ENCODE results near the gene LTBP2.

The LTBP2 gene

DNA sequence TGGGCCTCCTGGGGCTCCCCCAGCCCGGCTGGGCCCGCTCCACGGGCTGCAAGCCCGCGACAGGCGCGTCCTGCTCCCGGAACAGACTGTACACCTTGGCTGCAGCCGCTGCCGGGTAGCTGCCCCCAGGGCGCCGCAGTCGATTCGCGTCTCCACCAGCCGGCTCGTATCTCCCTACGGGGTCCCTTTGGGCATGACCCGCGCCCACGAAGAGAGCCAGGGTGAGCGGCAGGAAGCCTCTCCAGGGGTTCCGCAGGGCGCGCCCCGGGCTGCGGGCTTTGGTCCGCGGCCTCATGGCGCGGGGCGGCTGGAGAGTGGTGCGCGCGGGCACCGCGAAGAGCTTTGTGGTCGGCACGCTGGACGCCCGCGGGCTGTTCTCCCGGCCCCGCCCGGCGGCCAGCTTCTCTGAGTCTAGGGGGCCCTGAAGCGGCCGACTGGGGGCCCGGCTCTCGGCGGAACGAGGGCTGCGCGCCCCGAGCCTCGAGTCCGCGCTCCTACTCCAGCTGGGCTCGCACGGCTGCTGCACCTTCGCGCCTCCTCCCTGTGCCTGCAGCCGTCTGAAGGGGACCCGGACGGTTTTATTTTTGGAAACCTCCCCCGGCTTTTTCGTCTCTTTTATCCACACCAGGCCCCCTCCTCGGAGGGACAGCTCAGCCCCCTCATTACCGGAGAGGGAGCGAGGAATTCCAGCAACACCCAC is at the start of gene LTBP2:
LTBP2 (minus strand) TSS at position 588 of the 700 bp plus-strand sequence; CDS start at position 295, 293 bp downstream.
- no peak for DNase-seq (ENCODE audit: extremely low read depth in 1 of 2, low read depth in 1 of 2)

DNA sequence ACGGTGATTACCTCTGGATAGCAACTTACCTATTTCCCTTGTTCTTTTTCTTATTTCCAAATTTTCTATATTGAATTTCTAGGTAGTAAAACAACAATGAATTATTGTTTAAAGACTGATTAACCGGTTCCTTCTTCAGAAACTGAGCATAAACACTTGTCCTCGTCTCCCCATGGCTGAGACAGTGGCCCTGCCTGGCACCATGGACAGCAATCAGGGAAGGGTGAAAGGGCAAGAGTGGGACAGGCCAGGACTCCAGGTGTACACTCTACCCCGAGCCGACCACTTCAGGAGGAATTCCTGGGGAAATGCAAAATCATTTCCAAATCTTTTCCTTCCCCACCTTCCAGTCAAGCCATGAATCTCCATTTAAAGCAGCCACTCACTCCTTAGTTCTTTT is 48.8 kb upstream of the LTBP2 start:
- no peak for DNase-seq (ENCODE audit: extremely low read depth in 1 of 2, low read depth in 1 of 2)

DNA sequence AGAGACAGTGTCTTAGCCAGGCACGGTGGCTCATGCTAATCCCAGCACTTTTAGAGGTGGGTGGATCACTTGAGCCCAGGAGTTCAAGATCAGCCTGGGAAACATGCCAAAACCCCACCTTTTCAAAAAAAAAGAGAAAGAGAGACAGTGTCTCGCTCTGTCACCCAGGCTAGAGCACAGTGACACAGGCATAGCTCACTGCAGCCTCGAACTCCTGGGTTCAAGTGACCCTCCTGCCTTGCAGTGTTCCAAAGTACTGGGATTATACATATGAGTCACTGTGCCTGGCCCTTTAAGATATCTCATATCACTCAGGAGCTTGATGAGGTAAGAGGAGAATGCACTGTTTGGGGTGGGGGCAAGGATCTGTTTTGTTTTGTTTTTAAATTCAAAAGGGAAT is 48.1 kb upstream of the LTBP2 start:
- no peak for DNase-seq (ENCODE audit: extremely low read depth in 1 of 2, low read depth in 1 of 2)

DNA sequence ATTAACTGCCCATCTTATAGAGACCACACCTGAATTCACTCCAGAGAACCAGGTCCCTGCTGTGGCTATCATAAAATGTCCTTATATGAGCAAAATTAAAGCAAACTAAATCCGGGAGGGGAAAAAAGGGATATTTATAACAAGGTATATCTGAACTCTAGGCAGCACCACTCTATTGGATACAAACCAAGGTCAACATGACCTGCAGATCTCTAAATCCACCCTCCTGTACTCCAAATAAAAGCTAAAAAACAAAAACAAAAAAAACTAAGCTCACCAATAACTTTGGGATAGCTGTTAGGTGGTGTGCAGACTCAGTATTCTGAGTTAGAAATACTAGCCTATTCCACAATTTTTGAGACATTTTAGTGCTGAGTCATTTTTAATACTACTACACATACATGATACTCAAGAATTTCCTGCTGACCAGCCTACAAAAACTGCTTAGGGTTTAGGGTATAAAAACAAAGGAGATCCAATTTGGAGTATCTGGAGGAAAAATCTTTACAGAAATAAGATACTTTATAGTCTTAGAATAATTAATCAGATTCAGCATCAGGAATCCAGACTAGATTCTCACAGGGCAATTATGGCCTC is 46.6 kb upstream of the LTBP2 start:
- DNase-seq (ENCODE audit: extremely low read depth in 1 of 2, low read depth in 1 of 2), result no peak

DNA sequence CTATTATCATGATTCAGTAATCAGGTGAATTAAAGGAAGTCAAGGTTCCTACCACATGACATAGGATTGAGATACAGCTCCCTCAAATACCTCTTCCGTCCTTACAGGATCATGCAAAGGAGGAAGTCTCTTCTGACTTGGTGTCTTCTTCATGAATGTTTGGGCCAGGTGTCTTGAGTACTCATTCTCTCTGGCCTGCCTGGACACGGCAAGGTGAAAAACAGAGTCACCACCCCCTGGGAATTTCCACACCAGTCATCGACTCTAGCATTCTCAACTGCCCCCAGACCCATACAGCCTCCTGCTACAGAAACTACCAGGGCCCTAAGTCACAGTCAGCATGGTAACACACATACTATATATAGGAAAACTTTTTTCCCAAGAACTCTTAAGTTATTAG is 44.9 kb upstream of the LTBP2 start:
- no peak for DNase-seq (ENCODE audit: extremely low read depth in 1 of 2, low read depth in 1 of 2)

DNA sequence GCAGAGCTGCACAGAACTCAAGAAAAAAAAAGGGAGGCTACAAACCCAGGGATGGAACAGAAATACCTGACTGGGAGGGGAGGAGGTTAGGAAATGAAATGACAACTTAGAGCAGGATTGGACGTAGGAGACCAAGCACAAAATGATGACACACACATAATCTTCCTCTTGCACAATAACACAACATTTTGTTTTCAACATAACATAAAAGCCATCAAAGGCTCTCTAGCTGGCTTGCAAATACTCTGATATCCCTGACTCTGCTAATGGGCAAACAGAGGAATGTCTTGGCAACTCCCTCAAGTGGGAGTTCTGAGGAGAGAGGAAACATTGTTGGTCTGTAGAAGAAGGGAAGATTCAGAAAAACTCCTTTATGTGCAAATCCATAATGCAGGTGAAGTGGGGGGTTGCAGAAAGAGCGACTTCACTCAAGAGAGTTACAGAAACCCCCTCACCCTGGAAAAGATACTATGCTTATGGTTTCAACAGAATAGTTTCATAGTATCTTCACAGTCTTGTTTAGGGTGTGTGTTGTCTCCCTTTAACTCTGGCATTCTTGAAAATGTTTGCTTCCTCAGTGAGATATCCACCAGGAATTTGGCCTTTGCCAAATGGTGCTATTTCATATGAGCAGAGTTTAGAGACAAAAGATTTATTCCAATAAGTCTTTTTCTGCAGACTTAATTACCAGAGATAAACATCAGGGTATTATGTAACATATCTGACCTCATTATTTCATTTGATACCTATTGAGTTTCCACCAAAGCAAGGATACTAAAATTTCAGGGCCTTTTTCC is 43.8 kb upstream of the LTBP2 start:
- no peak for DNase-seq (ENCODE audit: extremely low read depth in 1 of 2, low read depth in 1 of 2)

DNA sequence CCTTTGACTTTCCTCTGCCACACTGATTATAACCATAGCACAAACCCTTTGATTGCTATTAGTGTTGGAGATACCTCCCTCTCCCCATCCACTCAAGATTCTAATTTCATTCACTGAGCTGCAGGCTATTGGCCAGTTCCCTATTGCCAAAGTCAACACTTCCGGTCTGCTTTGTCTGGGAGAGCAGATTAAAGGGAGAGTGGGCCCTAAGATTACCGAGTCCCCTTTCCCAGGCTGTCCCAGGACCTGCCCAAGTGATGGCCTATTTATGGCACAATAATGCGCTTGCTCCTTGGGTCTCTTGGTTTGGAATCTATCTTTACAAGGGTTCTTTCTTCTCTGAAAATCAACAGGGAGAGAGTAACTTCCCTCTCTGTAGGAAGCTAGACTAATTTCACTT is 42.9 kb upstream of the LTBP2 start:
- no peak for DNase-seq (ENCODE audit: extremely low read depth in 1 of 2, low read depth in 1 of 2)

DNA sequence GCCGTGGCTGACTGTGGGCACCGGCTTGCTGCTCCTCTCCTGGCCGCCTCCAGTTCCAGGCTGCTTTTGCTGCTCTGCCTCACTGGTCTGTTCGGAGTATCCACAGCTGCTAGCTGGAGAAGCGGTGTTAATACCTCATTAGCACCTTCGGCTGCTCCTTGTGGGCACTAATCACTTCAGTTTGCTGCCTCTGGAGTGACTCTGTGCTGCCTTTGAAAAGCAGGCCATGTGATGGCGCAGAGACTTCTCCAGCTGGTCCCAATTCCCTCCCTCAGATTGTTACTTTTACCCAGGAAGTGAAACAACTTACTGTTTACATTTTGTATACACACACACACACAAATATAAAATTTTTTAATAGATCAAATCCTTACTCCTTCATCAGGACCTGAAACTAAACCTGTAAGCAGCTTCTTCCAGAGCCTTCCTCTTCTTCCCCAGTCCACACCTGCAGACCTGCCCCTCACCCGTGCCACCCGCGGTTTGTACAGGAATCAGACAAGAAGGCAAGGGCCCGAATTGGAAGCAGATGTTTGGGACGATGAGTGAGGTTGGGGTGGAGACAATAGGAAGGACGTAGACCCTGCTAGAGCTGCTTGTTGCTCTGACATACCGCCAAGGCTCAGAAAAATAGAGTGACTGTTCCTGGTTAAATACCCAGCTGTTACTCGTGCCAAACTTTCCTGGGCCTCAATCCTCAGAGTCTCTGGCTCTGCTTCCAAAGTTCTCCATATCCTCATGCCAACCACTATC is 41.5 kb upstream of the LTBP2 start:
- DNase-seq (ENCODE audit: extremely low read depth in 1 of 2, low read depth in 1 of 2), result no peak

DNA sequence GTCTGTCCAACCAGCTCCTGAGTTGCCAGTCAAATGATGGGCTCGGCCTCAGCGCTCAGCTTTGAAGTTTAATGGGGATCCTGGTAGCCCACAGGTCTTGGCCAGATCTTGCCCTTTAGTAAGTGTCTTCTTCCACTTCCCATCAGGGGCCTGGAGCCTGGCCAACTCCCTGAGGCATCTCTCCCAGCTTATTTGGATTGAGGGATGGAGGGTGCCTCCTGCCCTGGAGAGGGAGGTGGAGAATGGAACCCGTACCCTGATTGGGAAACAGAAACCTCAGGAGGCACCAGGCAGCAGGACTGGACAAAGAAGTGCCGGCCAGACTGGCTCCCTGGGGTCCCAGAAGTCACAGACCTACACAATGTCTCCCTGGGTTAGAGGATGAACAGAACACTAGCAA is 40.5 kb upstream of the LTBP2 start:
- DNase-seq (ENCODE audit: extremely low read depth in 1 of 2, low read depth in 1 of 2), result no peak

DNA sequence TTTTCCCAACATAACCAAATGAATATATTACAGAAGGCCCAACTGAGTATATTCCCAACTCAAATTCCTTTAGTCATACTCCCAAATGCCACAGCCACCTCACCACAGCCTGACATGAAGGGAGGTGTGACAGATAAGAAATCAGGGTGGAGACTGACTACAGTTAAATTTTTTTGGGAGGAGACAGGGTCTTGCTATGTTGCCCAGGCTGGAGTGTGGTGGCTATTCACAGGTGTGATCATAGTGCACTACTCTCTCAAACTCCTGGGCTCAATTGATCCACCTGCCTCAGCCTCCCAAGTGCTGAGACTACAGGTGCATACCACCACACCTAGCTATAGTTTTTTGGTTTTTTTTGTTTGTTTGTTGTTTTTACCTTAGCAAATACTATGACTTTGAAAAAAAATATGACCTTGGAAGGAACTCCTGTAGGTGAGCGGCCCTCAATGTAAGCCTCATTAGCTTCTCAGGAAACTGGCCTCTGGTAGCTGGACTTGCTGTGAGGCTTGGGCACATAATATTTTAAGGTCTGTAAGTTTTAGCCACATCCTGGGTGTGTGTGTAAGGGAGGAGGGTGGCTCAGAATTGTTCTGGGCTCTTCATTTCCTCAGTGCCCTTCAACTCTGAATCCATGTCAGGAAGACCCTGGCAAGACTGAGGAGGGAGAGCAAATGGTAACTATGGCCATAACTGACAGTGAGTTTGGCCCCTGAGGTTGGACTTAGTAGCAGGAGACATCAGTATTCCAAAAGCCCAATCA is 39.1 kb upstream of the LTBP2 start:
- DNase-seq (ENCODE audit: extremely low read depth in 1 of 2, low read depth in 1 of 2), result no peak

DNA sequence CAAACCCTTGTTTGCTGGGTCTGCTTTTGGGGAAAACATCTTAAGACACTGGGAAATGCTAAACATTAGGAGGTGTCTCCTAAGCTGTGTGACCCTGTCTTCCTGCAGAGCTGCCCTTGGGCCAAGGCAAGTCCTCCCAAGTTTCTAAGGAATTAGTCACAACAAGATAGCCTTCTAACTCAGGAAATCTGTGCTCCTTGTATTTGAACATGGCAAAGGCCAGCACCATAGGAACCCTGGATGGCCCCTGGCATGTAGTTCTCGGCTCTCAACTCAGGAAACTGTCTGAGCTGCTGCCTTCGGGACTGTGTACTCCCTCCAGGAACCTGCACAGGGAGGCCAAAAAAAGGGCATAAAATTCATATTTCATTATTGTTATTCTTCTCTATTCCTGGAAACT is 37.6 kb upstream of the LTBP2 start:
- DNase-seq (ENCODE audit: extremely low read depth in 1 of 2, low read depth in 1 of 2), result no peak

DNA sequence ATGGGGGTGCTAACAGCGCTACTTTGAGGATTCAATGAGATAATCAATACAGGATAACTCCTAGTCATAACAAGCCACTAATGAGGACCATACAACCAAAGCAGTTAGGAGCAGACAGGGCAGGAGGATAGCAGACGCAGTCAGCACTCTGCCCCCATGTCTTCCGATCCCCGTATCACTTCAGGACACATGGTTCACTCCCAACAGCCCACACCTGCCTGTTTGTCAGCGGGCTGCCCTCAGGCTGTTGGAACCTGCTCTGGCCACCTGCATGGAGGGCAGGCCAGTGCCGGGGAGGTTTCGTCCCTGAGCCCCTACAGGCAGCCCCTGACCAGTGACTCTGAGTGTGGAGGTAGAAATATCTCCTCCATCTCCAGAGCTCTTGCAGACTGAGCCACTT is 37.1 kb upstream of the LTBP2 start:
- no peak for DNase-seq (ENCODE audit: extremely low read depth in 1 of 2, low read depth in 1 of 2)

DNA sequence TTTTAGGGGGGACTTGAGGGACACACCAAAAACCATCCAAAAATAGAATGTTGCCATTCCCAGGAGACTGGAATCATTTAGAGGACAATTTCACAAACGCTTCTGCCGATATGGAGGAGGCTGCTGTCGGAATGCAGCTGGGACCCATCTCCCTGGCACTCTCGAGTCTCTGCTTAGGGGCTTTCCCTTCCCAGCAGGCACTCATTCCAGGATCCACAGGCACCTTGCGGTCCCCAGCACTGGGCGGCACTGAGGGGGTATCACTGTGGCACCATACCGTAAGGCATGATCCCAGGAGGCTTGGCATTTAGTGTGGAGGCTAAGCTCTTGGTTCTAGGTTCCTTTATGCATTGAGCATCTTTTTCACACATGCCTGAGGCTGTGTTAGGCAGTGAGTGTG is 36.6 kb upstream of the LTBP2 start:
- no peak for DNase-seq (ENCODE audit: extremely low read depth in 1 of 2, low read depth in 1 of 2)

DNA sequence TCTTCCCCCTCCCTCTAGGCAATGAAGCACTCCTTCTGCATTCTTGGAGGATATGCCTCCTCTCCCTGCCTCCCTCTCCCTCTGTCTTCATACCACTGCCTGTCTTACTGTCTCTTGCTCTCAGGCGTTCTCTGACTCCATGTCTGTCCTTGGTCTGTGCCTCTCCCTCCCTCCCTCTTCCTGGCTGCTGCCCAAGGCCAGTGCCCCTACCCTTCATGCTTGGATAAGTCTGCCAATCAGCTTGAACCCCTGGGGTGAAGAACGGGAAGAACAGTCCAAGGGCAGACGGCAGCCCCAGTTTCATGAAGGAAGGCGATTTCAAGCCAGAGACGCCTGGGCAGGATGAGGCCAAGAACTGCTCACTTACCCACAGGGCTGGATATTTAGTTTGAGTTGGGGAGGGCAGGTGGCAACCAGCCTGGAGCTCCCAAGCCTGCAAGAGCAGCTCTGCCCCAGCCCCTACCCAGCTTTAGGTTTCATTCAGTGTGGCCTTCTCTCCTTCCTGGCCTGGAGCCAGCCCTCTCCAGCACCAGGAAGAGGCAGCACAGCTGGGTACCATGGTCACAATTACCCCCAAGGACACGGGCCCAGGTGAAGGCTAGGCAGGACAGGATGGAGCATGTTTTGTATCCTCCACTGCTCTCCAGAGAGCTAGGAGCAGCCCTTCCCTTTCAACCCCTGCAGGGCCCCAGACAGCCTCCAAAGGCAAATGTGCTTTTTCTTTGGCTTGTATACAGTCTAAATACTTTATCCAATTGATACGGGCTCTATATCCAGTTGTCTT is 35.8 kb upstream of the LTBP2 start:
- no peak for DNase-seq (ENCODE audit: extremely low read depth in 1 of 2, low read depth in 1 of 2)

DNA sequence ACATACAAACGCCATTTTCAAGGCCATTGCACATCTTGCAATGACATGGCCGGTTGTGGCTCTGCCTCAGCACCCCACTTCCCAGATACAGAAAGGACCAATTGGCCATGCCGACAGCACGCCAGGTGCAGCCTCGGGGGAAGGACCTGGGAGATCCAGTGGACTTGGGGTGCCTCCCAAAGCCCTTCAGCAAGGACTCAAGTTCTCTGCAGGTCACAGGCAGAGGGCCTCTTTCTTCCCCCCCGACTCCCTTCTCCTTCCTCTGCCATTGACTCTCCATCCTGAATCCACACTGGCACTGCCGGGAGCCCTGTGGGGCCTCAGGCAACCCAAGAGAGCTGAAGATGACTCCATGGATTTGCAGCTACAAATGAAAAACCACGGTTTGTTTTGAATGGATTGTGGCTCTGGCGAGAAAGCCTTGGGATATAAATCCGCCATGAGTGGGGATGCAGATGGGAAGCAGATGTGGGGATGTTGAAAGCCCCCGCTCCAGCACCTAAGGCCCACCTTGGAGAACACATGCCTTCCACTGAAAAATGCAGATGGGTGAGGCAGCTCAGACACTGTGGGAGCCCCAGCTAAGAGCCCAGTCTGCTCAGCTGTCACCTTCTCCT is 35.1 kb upstream of the LTBP2 start:
- no peak for DNase-seq (ENCODE audit: extremely low read depth in 1 of 2, low read depth in 1 of 2)

DNA sequence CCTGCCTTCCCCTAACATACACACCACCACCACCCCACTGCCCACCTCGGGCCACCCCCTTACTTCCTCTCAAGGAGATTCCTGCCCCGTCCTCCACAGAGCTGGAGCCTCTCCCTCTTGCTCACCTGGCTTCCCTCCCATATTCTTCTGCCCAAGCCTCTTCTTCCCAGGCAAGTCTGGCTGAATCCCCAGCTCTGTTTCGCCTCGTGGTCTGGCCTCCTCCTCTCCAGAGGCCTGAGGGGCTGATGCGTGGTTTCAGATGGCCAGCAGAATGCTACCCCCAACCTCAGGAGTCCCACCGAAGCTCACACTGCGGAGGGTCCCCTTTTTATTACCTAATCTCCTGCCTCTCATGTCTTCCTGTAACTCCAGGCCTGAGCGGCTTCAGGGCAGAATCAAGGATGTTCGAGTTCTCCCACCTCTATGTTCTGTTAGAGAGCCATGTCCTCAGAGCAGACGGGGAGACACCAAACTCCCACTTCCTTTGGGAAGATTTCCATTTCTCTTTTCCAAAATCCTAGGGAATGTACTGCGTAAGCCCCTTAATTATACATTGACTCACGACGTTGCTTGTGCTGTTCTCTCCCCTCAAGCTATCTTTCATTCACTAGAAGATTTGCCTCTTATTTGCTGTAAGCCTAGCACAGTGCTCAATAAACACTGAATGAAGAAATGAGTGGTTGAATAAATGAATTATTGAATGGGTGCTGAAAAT is 33.9 kb upstream of the LTBP2 start:
- DNase-seq (ENCODE audit: extremely low read depth in 1 of 2, low read depth in 1 of 2), result no peak

DNA sequence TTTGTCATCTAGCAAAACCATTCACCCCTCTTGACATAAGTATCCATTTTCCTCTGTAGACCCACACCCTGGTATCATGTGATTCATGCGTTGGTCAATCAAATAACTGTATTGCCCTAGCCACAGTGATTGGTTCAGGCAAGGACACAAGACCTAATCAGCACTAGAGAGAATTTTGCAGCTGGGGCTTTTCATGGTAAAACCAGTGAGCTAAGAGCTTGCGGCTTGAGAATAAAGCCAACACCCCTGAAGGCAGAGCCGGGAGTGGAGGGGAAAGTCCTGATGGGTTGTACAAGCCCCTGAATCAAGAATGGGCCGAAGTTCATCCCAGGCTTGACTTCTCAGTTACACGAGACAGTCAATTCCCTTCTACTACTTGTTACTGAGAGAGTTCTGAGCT is 33.2 kb upstream of the LTBP2 start:
- no peak for DNase-seq (ENCODE audit: extremely low read depth in 1 of 2, low read depth in 1 of 2)

DNA sequence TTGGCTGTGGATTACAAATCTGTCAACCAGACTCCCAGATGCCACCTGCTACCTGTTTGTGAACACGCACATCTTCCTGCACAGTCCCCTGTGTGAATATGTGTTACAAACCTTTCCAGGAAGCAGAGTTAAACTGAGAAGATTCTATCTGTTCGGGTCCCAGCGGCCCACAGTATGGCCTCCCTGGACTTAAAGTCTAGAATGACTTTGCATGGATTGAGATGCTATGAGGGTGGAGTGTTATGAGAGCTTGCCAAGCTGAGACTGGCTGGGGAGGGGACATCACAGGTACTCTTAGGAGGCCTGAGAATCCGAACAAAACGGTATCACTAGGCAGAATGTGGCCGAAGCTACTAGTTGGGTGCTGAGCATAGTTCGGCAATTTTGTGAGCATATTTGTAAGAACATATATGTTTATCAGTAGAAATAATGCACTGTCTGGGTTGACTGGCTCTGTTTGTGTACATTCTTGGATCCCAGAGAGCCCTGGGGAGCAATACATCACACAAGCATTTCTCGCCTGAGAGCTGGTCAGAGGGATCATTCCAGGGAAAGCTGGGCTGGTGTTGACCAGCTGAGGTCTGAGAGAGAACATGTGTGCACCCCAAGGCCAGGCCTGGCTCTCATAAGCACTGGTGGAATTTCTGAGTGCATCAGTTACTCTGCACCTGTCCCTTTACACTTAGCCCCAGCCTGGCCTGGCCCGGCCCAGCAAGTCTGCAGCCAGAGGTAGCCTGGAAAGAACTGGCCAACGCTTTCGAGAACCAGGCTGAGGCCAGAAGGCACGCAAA is 29.8 kb upstream of the LTBP2 start:
- no peak for DNase-seq (ENCODE audit: extremely low read depth in 1 of 2, low read depth in 1 of 2)
